ENCODE data around the gene TARBP2. TPM values are rescaled to one million over a fixed set of nuclear protein-coding genes. Genes with fewer than 3 reads are reported as not detected.
A peak's percentile ranks its signal among the peaks of the same experiment; 100 is the strongest.

TARBP2 gene
- total RNA-seq, 6 experiments from 2014 or later, result 35.1 to 41.7 (median 37.1) TPM

GRCh38 chr12:53467082-53467481 is 34.0 kb upstream of the TARBP2 start:
- peaks cover 12% of the 10 kb centered on the region for H3K27me3 Mint-ChIP-seq (ENCODE audit: insufficient read depth)
- DNase-seq, result no peak
- H3K9me3 Mint-ChIP-seq, result no peaks in the 10 kb centered on the region
- H3K4me3 Mint-ChIP-seq, result no peak overlapping the region
- peak overlapping the region; percentile 61 for H3K27ac Mint-ChIP-seq
- H3K4me1 Mint-ChIP-seq (ENCODE audit: low read depth), result peaks cover 44% of the 10 kb centered on the region
- H3K36me3 Mint-ChIP-seq (ENCODE audit: low read depth), result peaks cover 64% of the 10 kb centered on the region
- no peak for TF ChIP-seq CTCF (IDR thresholded peaks at IDR 0.05)

DNA sequence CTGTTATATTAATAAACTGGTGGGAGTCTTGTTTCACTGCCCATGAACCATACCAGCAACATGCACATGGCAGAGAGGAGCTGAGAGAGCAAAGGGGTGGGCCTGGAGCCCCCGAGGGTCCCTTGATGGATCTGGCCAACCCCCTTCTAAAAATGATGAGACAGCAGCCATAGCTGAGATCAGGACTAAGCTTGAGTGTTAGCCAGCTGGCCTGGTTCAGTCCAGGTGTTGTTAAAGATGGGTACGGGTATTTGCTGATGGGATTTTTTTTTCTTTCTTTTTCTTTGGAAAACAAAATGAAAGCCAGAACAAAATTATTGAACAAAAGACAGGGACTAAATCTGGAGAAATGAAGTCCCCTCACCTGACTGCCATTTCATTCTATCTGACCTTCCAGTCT is 33.2 kb upstream of the TARBP2 start:
- Mint-ChIP-seq H3K4me3 (no peak overlapping the region), H3K36me3 (ENCODE audit: low read depth) (peaks cover 60% of the 10 kb centered on the region), H3K9me3 (no peaks in the 10 kb centered on the region), H3K27ac (peak overlapping the region; percentile 61), H3K27me3 (ENCODE audit: insufficient read depth) (peaks cover 12% of the 10 kb centered on the region), H3K4me1 (ENCODE audit: low read depth) (peaks cover 42% of the 10 kb centered on the region)
- no peak for TF ChIP-seq CTCF (IDR thresholded peaks at IDR 0.05)
- DNase-seq, result no peak

DNA sequence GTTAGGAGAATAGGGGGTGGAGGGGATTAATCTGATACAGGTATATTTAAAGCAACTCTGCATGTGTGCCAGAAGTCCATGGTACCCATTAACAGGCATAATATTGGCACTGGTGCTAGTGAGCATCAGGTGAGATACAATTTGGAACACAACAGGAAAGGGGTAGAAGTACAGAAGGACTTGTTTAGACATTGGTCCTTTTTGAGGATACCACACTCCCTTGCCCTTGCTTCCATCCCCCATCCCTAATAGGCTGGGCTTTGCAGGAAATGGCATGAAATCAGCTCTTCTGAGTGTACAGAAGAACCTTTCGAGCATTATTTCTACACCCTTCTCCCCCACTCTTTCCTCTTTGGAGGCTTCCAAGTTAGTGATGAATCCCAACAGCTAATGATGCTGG is 32.8 kb upstream of the TARBP2 start:
- peaks cover 60% of the 10 kb centered on the region for H3K36me3 Mint-ChIP-seq (ENCODE audit: low read depth)
- peak overlapping the region; percentile 61 for H3K27ac Mint-ChIP-seq
- peaks cover 10% of the 10 kb centered on the region for H3K27me3 Mint-ChIP-seq (ENCODE audit: insufficient read depth)
- no peaks in the 10 kb centered on the region for H3K9me3 Mint-ChIP-seq
- H3K4me1 Mint-ChIP-seq (ENCODE audit: low read depth), result peaks cover 38% of the 10 kb centered on the region
- DNase-seq, result no peak
- no peak overlapping the region for H3K4me3 Mint-ChIP-seq
- TF ChIP-seq CTCF (IDR thresholded peaks at IDR 0.05), result no peak

DNA sequence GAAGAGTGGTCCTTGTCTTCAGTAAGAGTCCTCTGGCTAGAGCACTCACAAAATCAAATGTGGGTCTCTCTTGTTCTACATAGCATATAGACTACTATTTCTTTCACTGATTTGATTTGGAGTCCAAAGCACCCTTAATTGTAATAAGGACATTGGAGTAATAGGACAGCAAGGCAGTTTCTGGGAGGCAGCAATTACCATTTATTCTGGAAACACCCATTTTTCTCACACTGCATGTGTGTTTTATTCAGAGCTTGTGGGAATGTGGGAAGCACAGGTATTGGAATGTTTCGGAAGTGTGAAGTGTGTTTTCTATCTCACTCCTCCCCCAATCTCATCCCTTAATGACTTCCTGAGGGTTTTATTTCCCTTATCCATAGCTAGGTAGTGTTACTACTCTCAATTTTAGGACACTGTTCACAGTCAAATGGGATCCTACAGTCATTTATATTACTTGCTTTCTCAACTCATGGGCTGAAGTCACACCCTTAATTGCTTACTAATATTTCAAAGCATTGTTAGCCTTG is 29.0 kb upstream of the TARBP2 start:
- Mint-ChIP-seq H3K36me3 (ENCODE audit: low read depth) (peaks cover 69% of the 10 kb centered on the region), H3K4me3 (no peak overlapping the region; the same call in 1 of the 2 replicates), H3K4me1 (ENCODE audit: low read depth) (peaks cover 55% of the 10 kb centered on the region), H3K27ac (peak overlapping the region; percentile 35; the same call in 1 of the 2 replicates), H3K27me3 (ENCODE audit: insufficient read depth) (peaks cover 9% of the 10 kb centered on the region), H3K9me3 (no peaks in the 10 kb centered on the region)
- no peak for DNase-seq
- no peak for TF ChIP-seq CTCF (IDR thresholded peaks at IDR 0.05)

DNA sequence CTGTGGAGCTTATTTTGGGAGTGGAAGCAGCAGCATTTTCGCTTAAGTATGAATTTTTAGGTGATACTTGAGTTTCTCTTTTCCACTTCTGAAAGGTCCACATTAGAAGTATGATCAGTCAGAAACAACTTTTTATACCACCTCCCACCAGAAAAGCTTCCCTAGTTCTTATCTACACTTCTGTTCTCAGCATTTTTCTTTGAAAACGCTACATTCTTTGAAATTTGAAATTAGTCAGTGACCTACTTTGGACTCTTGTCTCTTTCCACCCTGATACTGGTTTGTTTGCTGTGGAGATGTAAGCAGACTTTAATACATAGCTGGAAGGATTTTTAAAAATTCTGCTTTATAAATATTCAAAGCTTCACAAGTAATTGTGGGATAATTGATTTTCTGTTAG is 27.0 kb upstream of the TARBP2 start:
- H3K27me3 Mint-ChIP-seq (ENCODE audit: insufficient read depth), result peaks cover 14% of the 10 kb centered on the region
- peak overlapping the region; percentile 60 for H3K27ac Mint-ChIP-seq
- peaks cover 71% of the 10 kb centered on the region for H3K4me1 Mint-ChIP-seq (ENCODE audit: low read depth)
- H3K9me3 Mint-ChIP-seq, result no peaks in the 10 kb centered on the region
- DNase-seq, result no peak
- no peak for TF ChIP-seq CTCF (IDR thresholded peaks at IDR 0.05)
- H3K4me3 Mint-ChIP-seq, result no peak overlapping the region
- peaks cover 59% of the 10 kb centered on the region for H3K36me3 Mint-ChIP-seq (ENCODE audit: low read depth)

DNA sequence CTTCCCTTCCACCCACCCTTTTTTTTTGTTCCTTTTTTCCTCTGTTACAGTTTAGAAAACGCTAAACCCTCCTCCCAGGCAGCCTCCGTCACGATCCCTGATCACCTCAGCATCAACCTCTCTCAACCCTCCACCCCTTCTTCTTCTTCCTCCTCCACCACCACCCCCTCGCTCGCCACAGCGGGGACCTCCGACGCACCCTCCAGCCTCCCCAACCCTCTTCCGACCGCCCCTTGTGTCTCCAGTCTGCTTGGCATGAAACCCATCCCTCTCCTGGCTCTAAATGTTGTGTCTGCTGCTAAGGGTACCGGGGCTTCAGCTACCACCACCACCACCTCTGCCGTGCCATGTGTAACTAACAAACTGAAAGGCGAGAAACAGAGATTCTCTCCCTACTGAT is 26.3 kb upstream of the TARBP2 start:
- no peak overlapping the region for H3K4me3 Mint-ChIP-seq
- TF ChIP-seq CTCF (IDR thresholded peaks at IDR 0.05), result no peak
- H3K36me3 Mint-ChIP-seq (ENCODE audit: low read depth), result peaks cover 66% of the 10 kb centered on the region
- H3K27ac Mint-ChIP-seq, result peak overlapping the region; percentile 60
- peaks cover 79% of the 10 kb centered on the region for H3K4me1 Mint-ChIP-seq (ENCODE audit: low read depth)
- no peaks in the 10 kb centered on the region for H3K9me3 Mint-ChIP-seq
- peaks cover 16% of the 10 kb centered on the region for H3K27me3 Mint-ChIP-seq (ENCODE audit: insufficient read depth)
- no peak for DNase-seq
